NT2/D1 (cell line): Measurements from ENCODE around the gene CNTN6.

Experiments used
- DNase-seq: peaks from one replicate; pipeline ENCODE4 v3.0.0-alpha.2; 2011; ENCODE audit warnings: low read depth, low spot score
- H3K27me3 ChIP-seq: 2 replicates; pipeline ENCODE4 v1.6.0; 2011; ENCODE audit warnings: mild to moderate bottlenecking; ENCODE audit not compliant: insufficient read length, insufficient read depth
- H3K36me3 ChIP-seq: 2 replicates; pipeline ENCODE4 v1.6.1; 2011; ENCODE audit warnings: mild to moderate bottlenecking, low read length, mixed read lengths; ENCODE audit not compliant: insufficient read depth, insufficient read length
- H3K4me1 ChIP-seq: 2 replicates; pipeline ENCODE4 v1.5.1; 2011; ENCODE audit not compliant: insufficient read depth, insufficient read length
- H3K4me3 ChIP-seq: 2 replicates; pipeline ENCODE4 v1.5.1; 2011; ENCODE audit warnings: low read depth; ENCODE audit not compliant: insufficient read length
- H3K9ac ChIP-seq: 2 replicates; pipeline ENCODE4 v1.6.0; 2011; ENCODE audit warnings: low read depth; ENCODE audit not compliant: insufficient read length
- H3K9me3 ChIP-seq: 2 replicates; pipeline ENCODE4 v1.5.1; 2011; ENCODE audit warnings: mild to moderate bottlenecking, low read length; ENCODE audit not compliant: insufficient read depth
- SUZ12 ChIP-seq: IDR thresholded peaks from 2 replicates; pipeline ENCODE4 v1.6.1; 2011; ENCODE audit not compliant: insufficient read length, insufficient read depth; ENCODE audit errors: extremely low read depth
- YY1 ChIP-seq: IDR thresholded peaks from 2 replicates; pipeline ENCODE4 v1.6.1; 2011; ENCODE audit not compliant: insufficient read length, insufficient read depth
- ZNF274 ChIP-seq: IDR thresholded peaks from 2 replicates; pipeline ENCODE4 v1.6.1; 2011; ENCODE audit warnings: mild to moderate bottlenecking, low read depth, low read length

Gene CNTN6

GRCh38 chr3:1207904-1208303, 115.1 kb downstream of the CNTN6 start:
- TF ChIP-seq ZNF274 = no peak
- no peak for TF ChIP-seq SUZ12
- no peak for TF ChIP-seq YY1
- Histone ChIP-seq H3K9me3 (no peaks in the 10 kb centered on the region), H3K27me3 (no peaks in the 10 kb centered on the region), H3K9ac (no peak overlapping the region), H3K4me3 (no peak overlapping the region), H3K4me1 (no peaks in the 10 kb centered on the region), H3K36me3 (no peaks in the 10 kb centered on the region)
- DNase-seq = no peak

- H3K9ac ChIP-seq = no peak overlapping the region
- no peaks in the 10 kb centered on the region for H3K36me3 ChIP-seq
- H3K9me3 ChIP-seq = no peaks in the 10 kb centered on the region
- TF ChIP-seq YY1 (no peak), ZNF274 (no peak), SUZ12 (no peak)
- H3K27me3 ChIP-seq = no peaks in the 10 kb centered on the region
- H3K4me3 ChIP-seq = no peak overlapping the region
- H3K4me1 ChIP-seq = no peaks in the 10 kb centered on the region
- DNase-seq = no peak
These were observed 122.1 kb downstream of the CNTN6 start for GRCh38 chr3:1214933-1215332.

GRCh38 chr3:1216856-1217255, 124.0 kb downstream of the CNTN6 start:
- Histone ChIP-seq H3K9me3 (no peaks in the 10 kb centered on the region), H3K9ac (no peak overlapping the region), H3K27me3 (no peaks in the 10 kb centered on the region), H3K4me3 (no peak overlapping the region), H3K36me3 (no peaks in the 10 kb centered on the region), H3K4me1 (no peaks in the 10 kb centered on the region)
- no peak for DNase-seq
- TF ChIP-seq SUZ12 (no peak), YY1 (no peak), ZNF274 (no peak)

- TF ChIP-seq ZNF274 (no peak), YY1 (no peak), SUZ12 (no peak)
- no peaks in the 10 kb centered on the region for H3K36me3 ChIP-seq
These were observed 134.3 kb downstream of the CNTN6 start for GRCh38 chr3:1227111-1227510.

GRCh38 chr3:1228289-1228688, 135.5 kb downstream of the CNTN6 start:
- Histone ChIP-seq H3K9me3 (no peaks in the 10 kb centered on the region), H3K4me3 (no peak overlapping the region), H3K4me1 (no peaks in the 10 kb centered on the region), H3K9ac (no peak overlapping the region), H3K36me3 (no peaks in the 10 kb centered on the region), H3K27me3 (no peaks in the 10 kb centered on the region)
- TF ChIP-seq SUZ12 = no peak
- TF ChIP-seq YY1 = no peak
- TF ChIP-seq ZNF274 = no peak
- no peak for DNase-seq

More at GRCh38 chr3:1227111-1227510, 134.3 kb downstream of the CNTN6 start:
- Histone ChIP-seq H3K27me3 (no peaks in the 10 kb centered on the region), H3K9me3 (no peaks in the 10 kb centered on the region), H3K9ac (no peak overlapping the region), H3K4me3 (no peak overlapping the region), H3K4me1 (no peaks in the 10 kb centered on the region)
- no peak for DNase-seq

- no peaks in the 10 kb centered on the region for H3K36me3 ChIP-seq
- no peaks in the 10 kb centered on the region for H3K4me1 ChIP-seq
- no peak overlapping the region for H3K9ac ChIP-seq
- no peaks in the 10 kb centered on the region for H3K9me3 ChIP-seq
- no peaks in the 10 kb centered on the region for H3K27me3 ChIP-seq
- no peak for DNase-seq
- no peak overlapping the region for H3K4me3 ChIP-seq
- TF ChIP-seq SUZ12 (no peak), YY1 (no peak)
These were observed 138.1 kb downstream of the CNTN6 start for GRCh38 chr3:1230920-1231319.

GRCh38 chr3:1232276-1232675, 139.5 kb downstream of the CNTN6 start:
- Histone ChIP-seq H3K4me3 (no peak overlapping the region), H3K4me1 (no peaks in the 10 kb centered on the region), H3K9me3 (no peaks in the 10 kb centered on the region), H3K9ac (no peak overlapping the region), H3K27me3 (no peaks in the 10 kb centered on the region), H3K36me3 (no peaks in the 10 kb centered on the region)
- no peak for DNase-seq
- TF ChIP-seq YY1 (no peak), ZNF274 (no peak), SUZ12 (no peak)

GRCh38 chr3:1235526-1236120, 142.8 kb downstream of the CNTN6 start:
- Histone ChIP-seq H3K27me3 (no peaks in the 10 kb centered on the region), H3K9ac (no peak overlapping the region), H3K9me3 (no peaks in the 10 kb centered on the region), H3K36me3 (no peaks in the 10 kb centered on the region), H3K4me3 (no peak overlapping the region), H3K4me1 (no peaks in the 10 kb centered on the region)
- TF ChIP-seq ZNF274 (no peak), SUZ12 (no peak), YY1 (no peak)
- peak; percentile 35 for DNase-seq
